Fibroblast of gingiva (primary cell): ENCODE results near the gene IFI27L1.
A peak's percentile ranks its signal among the peaks of the same experiment; 100 is the strongest.

Experiments
- DNase-seq: peaks from one replicate; pipeline ENCODE4 v3.0.0-alpha.2; 2011; ENCODE audit warnings: low read depth

The IFI27L1 gene

GRCh38 chr14:94080621-94081385, at the start of gene IFI27L1, which contains the start of gene DDX24:
IFI27L1 (plus strand) TSS chr14:94081310; CDS start chr14:94096938, 15,628 bp downstream.
DDX24 (minus strand) TSS chr14:94081202; CDS start chr14:94079742, 1,460 bp downstream.
- DNase-seq: peak; percentile 95

- no peak for DNase-seq
These were observed 49.2 kb upstream of the IFI27L1 start for GRCh38 chr14:94031883-94032279.

GRCh38 chr14:94034886-94035285, 46.2 kb upstream of the IFI27L1 start:
- no peak for DNase-seq

GRCh38 chr14:94036313-94037167, 44.6 kb upstream of the IFI27L1 start:
- DNase-seq: peak; percentile 54

GRCh38 chr14:94037954-94038353, 43.2 kb upstream of the IFI27L1 start:
- no peak for DNase-seq

GRCh38 chr14:94038510-94038909, 42.6 kb upstream of the IFI27L1 start:
- no peak for DNase-seq

- DNase-seq: no peak
These were observed 42.0 kb upstream of the IFI27L1 start for GRCh38 chr14:94038921-94039629.

- DNase-seq: no peak
These were observed 40.9 kb upstream of the IFI27L1 start for GRCh38 chr14:94040247-94040646.

GRCh38 chr14:94040796-94041195, 40.3 kb upstream of the IFI27L1 start:
- DNase-seq: no peak

GRCh38 chr14:94041551-94042346, 39.4 kb upstream of the IFI27L1 start:
- DNase-seq: peak; percentile 91

GRCh38 chr14:94042433-94043091, 38.5 kb upstream of the IFI27L1 start:
- no peak for DNase-seq

GRCh38 chr14:94043111-94043755, 37.9 kb upstream of the IFI27L1 start:
- peak; percentile 29 for DNase-seq

- no peak for DNase-seq
These were observed 37.2 kb upstream of the IFI27L1 start for GRCh38 chr14:94043756-94044475.

GRCh38 chr14:94044476-94045091, 36.5 kb upstream of the IFI27L1 start:
- DNase-seq: no peak

GRCh38 chr14:94045101-94045500, 36.0 kb upstream of the IFI27L1 start:
- no peak for DNase-seq

GRCh38 chr14:94045563-94046345, 35.4 kb upstream of the IFI27L1 start:
- DNase-seq: no peak

GRCh38 chr14:94046696-94047250, 34.3 kb upstream of the IFI27L1 start:
- DNase-seq: no peak

GRCh38 chr14:94047581-94047980, 33.5 kb upstream of the IFI27L1 start:
- no peak for DNase-seq
